ENCODE measurements around the gene COX20.
A peak's percentile ranks its signal among the peaks of the same experiment; 100 is the strongest.

- TF ChIP-seq CTCF (IDR thresholded peaks at IDR 0.05; ENCODE audit: low read depth, low read length, poor library complexity, severe bottlenecking) (peak; percentile 82), EZH2phosphoT487 (IDR thresholded peaks at IDR 0.05; ENCODE audit: borderline replicate concordance, low read length) (no peak)
Observed at GRCh38 chr1:244801246-244801645, 34.2 kb upstream of the COX20 start.
